Activated CD8-positive, alpha-beta T cell treated with anti-CD3 and anti-CD28 coated beads, Interleukin-2, amount 10 ng/mL, durations not matched to agents 7 days and 5 days (primary cell): ENCODE data around the gene RAB6B. TPM values are rescaled to one million over a fixed set of nuclear protein-coding genes. Genes with fewer than 3 reads are reported as not detected.

Source experiments
- ATAC-seq: fragments of 150-1000 bp; cut with Tn5 transposase; one replicate; pipeline ENCODE4 v1.10.0; 2021; ENCODE audit warnings: moderate library complexity
- CTCF ChIA-PET: fragments of 350-600 bp; sonication (Branson Sonifier 250); formaldehyde crosslinking; loops from one replicate; lab custom pipeline; 2021; ENCODE audit warnings: antibody characterized with exemption; lab: Charles Lee
- POLR2A ChIA-PET: fragments of 350-600 bp; sonication (Branson Sonifier 250); formaldehyde crosslinking; loops from one replicate; lab custom pipeline; 2021; ENCODE audit warnings: antibody characterized with exemption; lab: Charles Lee
- DNase-seq: peaks from one replicate; pipeline ENCODE4 v3.0.0-alpha.2; 2020
- H3K27ac Mint-ChIP-seq: one replicate; pipeline ENCODE4 v1.8.0; 2021; ENCODE audit warnings: mild to moderate bottlenecking, mixed read lengths
- H3K27me3 Mint-ChIP-seq: one replicate; pipeline ENCODE4 v1.8.0; 2021; ENCODE audit warnings: low read depth, mixed read lengths
- H3K36me3 Mint-ChIP-seq: one replicate; pipeline ENCODE4 v1.8.0; 2021; ENCODE audit warnings: low read depth, mixed read lengths
- H3K4me1 Mint-ChIP-seq: one replicate; pipeline ENCODE4 v1.8.0; 2021; ENCODE audit warnings: low read depth, mixed read lengths
- H3K4me3 Mint-ChIP-seq: one replicate; pipeline ENCODE4 v1.8.0; 2021; ENCODE audit warnings: mild to moderate bottlenecking, mixed read lengths
- H3K9me3 Mint-ChIP-seq: one replicate; pipeline ENCODE4 v1.8.0; 2022; ENCODE audit warnings: mixed read lengths; ENCODE audit not compliant: insufficient read depth
- total RNA-seq, 2 experiments: library from RNA; stranded (reverse); gene quantifications; one replicate each; pipeline ENCODE4 v1.2.3, GENCODE V29; 2021

Gene RAB6B
- total RNA-seq, 2 experiments from 2014 or later: 0.68 to 1.2 TPM

GRCh38 chr3:133775309-133775708 lies 120.4 kb downstream of the RAB6B start:
- Mint-ChIP-seq H3K27ac (no peak overlapping the region), H3K4me3 (no peak overlapping the region), H3K36me3 (no peaks in the 10 kb centered on the region), H3K9me3 (no peaks in the 10 kb centered on the region), H3K27me3 (peaks cover 13% of the 10 kb centered on the region), H3K4me1 (no peaks in the 10 kb centered on the region)
- DNase-seq (no peak), ATAC-seq (no peak)
- ChIA-PET POLR2A (no interaction called here), CTCF (interaction anchor here (0.9 kb wide), 1 partner anchor 71 kb away, joined by 3 read pairs; no protein-coding TSS in a partner anchor)

Other genes starting within 250 kb of the RAB6B start
- 10 to 100 TPM; 96.1 to 98.7 TPM for gene TOPBP1, start 233.9 kb downstream of the RAB6B start, total RNA-seq
- gene TF, start 149.5 kb downstream of the RAB6B start, total RNA-seq: under 1 TPM; 0.03 to 0.05 TPM
- 10 to 100 TPM; 45.3 to 48.1 TPM for gene SRPRB, start 90.1 kb downstream of the RAB6B start, total RNA-seq
- not detected for gene SLCO2A1, start 134.0 kb upstream of the RAB6B start, total RNA-seq